Natural killer cell treated with Interleukin-12 subunit alpha and Interleukin-12 subunit beta and Interleukin-15 and Interleukin-18, amount 100 ng/mL, for 72 hours (primary cell): ENCODE measurements around the gene CRYAB. TPM values are rescaled to one million over a fixed set of nuclear protein-coding genes. Genes with fewer than 3 reads are reported as not detected.
A peak's percentile ranks its signal among the peaks of the same experiment; 100 is the strongest.
"Not testable (repeated sequence)": the region's sequence is repeated elsewhere in the genome, so short reads cannot be mapped to it uniquely, and the experiment has no call there.

Source experiments
- ATAC-seq, 2 donors: fragments of 150-1000 bp; cut with Tn5 transposase in 1 of 2; sonication (Bioruptor Pico), chemical (Tn5 transposase) in 1 of 2; 2 replicates each; pipeline ENCODE4 v1.10.0; 2021
- DNase-seq: peaks from one replicate; pipeline ENCODE4 v3.0.0; 2022; ENCODE audit warnings: low spot score
- H3K27ac Mint-ChIP-seq, 2 donors: 1 replicate in 1 of 2; 2 replicates in 1 of 2; pipeline ENCODE4 v1.8.0; 2022; ENCODE audit warnings: mixed read lengths in 2 of 2, mild to moderate bottlenecking in 1 of 2, moderate library complexity in 1 of 2
- H3K27me3 Mint-ChIP-seq, 2 donors: 1 replicate in 1 of 2; 2 replicates in 1 of 2; pipeline ENCODE4 v1.8.0; 2022; ENCODE audit warnings: mixed read lengths in 2 of 2
- H3K36me3 Mint-ChIP-seq: one replicate; pipeline ENCODE4 v1.8.0; 2022; ENCODE audit warnings: mixed read lengths
- H3K4me1 Mint-ChIP-seq, 2 donors: 1 replicate in 1 of 2; 2 replicates in 1 of 2; pipeline ENCODE4 v1.8.0; 2022; ENCODE audit warnings: low read depth in 2 of 2, mixed read lengths in 2 of 2, mild to moderate bottlenecking in 1 of 2
- H3K4me3 Mint-ChIP-seq: one replicate; pipeline ENCODE4 v1.8.0; 2022; ENCODE audit warnings: mixed read lengths
- H3K9me3 Mint-ChIP-seq: 2 replicates; pipeline ENCODE4 v1.8.0; 2022; ENCODE audit warnings: mixed read lengths
- total RNA-seq, 2 donors: library from RNA; stranded (reverse); gene quantifications; one replicate each; pipeline ENCODE4 v1.2.3, GENCODE V29; 2022

The CRYAB gene
- total RNA-seq, 2 donors from 2014 or later, result not detected

GRCh38 chr11:111939836-111940604, 28.4 kb upstream of the CRYAB start:
- Mint-ChIP-seq H3K4me1 (peaks cover 30 to 34% of the 10 kb centered on the region in 2 donors), H3K27me3 (peaks cover 0 to 11% of the 10 kb centered on the region in 2 donors), H3K27ac (no peak overlapping the region), H3K4me3 (no peak overlapping the region), H3K36me3 (no peaks in the 10 kb centered on the region), H3K9me3 (no peaks in the 10 kb centered on the region)
- DNase-seq, result no peak
- no peak for ATAC-seq

GRCh38 chr11:111938687-111939160, 27.2 kb upstream of the CRYAB start:
- Mint-ChIP-seq H3K36me3 (no peaks in the 10 kb centered on the region), H3K27me3 (peaks cover 0 to 11% of the 10 kb centered on the region in 2 donors), H3K4me3 (peak overlapping the region; percentile 80), H3K4me1 (peaks cover 30 to 34% of the 10 kb centered on the region in 2 donors), H3K9me3 (no peaks in the 10 kb centered on the region), H3K27ac (peak overlapping the region; percentile 60 to 67)
- peak; percentile 52 to 82 for ATAC-seq
- no peak for DNase-seq

DNA sequence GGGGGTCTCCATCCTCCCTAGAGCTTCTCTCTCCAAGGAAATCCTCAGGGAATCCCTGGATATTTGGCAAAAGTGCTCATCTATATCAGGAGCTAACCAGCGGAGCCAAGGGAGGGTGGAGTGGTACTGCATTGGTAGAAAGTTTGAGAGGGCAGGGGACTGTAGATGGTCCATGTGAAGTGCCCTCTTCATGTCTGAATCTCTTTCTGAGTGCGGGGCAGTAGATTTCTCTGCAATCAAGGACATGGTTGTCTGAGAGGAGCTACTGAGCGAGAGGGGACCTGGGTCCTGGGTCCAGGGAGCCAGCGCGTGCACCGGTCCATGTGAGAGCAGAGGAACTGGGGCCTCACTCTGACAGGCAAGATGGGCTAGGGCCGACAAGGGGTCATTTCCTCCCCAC, 26.3 kb upstream of the CRYAB start:
- Mint-ChIP-seq H3K36me3 (no peaks in the 10 kb centered on the region), H3K9me3 (no peaks in the 10 kb centered on the region), H3K4me3 (peak overlapping the region; percentile 80), H3K27ac (peak overlapping the region in 1 of 2 donors; percentile 67), H3K4me1 (peaks cover 30 to 36% of the 10 kb centered on the region in 2 donors), H3K27me3 (peaks cover 0 to 11% of the 10 kb centered on the region in 2 donors)
- ATAC-seq (no peak), DNase-seq (no peak)

GRCh38 chr11:111937461-111937769, 25.8 kb upstream of the CRYAB start:
- peaks cover 34 to 40% of the 10 kb centered on the region in 2 donors for H3K4me1 Mint-ChIP-seq
- H3K27ac Mint-ChIP-seq, result no peak overlapping the region
- DNase-seq, result no peak
- peak overlapping the region; percentile 80 for H3K4me3 Mint-ChIP-seq
- no peaks in the 10 kb centered on the region for H3K9me3 Mint-ChIP-seq
- peaks cover 0 to 11% of the 10 kb centered on the region in 2 donors for H3K27me3 Mint-ChIP-seq
- ATAC-seq, result no peak
- H3K36me3 Mint-ChIP-seq, result no peaks in the 10 kb centered on the region

DNA sequence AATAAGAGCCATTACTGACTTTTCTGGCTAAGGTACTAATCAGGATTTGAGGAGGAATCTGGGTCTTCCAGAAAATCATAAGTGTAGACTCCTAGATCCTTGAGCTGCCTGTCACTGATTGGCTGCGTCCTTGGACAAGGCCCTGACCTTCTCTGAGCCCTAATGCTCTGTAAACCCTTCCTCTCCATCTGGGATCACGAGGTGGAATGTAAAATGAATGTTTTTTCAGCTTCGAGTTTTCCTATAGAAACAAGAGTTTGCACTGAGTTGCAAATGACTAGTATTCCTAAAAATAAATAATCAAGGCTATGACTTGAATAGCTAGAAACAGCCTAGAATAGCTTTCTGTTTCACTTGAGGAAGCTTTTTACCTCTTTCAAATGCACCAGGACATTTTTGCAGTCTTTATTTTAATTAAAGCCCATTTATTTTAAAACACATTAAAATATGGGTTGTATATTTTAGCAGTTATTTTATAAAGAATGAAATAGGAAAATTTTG, 24.5 kb upstream of the CRYAB start:
- no peaks in the 10 kb centered on the region for H3K9me3 Mint-ChIP-seq
- peaks cover 34 to 42% of the 10 kb centered on the region in 2 donors for H3K4me1 Mint-ChIP-seq
- H3K36me3 Mint-ChIP-seq, result no peaks in the 10 kb centered on the region
- ATAC-seq, result no peak
- peaks cover 0 to 11% of the 10 kb centered on the region in 2 donors for H3K27me3 Mint-ChIP-seq
- H3K27ac Mint-ChIP-seq, result peak overlapping the region; percentile 11 to 70
- DNase-seq, result no peak
- H3K4me3 Mint-ChIP-seq, result peak overlapping the region; percentile 80

DNA sequence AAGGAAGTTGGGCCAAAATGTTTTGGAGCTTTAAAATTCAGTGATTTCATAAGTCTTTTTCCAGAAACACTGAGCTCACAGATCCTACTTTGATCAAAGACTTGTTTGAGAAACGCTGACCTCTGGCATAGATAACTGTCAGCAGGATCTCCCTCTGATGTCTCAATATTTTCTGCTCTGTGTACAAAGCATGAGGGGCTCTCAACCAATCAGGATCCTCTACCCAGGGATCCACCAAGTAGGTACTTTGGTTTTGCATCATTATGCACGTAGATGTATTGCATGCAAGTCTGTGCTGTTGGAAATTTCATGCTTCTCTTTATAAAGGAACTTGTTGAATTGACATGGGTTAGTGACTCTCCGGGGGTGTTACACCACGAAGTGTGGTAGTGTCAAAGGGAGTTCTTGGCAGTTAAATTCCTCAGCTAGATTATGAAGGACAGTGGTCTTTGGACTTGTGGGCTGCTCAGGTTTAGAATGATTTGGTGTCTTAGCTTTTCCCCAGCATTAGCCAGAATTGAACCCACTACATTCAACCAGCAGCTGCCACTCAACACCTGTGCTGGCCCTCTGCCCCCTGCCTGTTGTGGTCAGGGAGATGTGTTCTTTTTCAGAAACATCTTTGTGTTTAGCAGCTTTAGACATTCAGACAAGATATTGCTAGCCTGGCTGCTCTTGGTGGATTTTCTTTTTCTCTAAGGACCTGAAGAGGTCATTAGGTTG, 23.9 kb upstream of the CRYAB start:
- Mint-ChIP-seq H3K4me3 (peak overlapping the region; percentile 1), H3K4me1 (peaks cover 34 to 42% of the 10 kb centered on the region in 2 donors), H3K27ac (peak overlapping the region; percentile 25 to 70), H3K9me3 (no peaks in the 10 kb centered on the region), H3K36me3 (no peaks in the 10 kb centered on the region), H3K27me3 (peaks cover 0 to 8% of the 10 kb centered on the region in 2 donors)
- ATAC-seq (peak in 1 of 2 donors; percentile 40), DNase-seq (no peak)

DNA sequence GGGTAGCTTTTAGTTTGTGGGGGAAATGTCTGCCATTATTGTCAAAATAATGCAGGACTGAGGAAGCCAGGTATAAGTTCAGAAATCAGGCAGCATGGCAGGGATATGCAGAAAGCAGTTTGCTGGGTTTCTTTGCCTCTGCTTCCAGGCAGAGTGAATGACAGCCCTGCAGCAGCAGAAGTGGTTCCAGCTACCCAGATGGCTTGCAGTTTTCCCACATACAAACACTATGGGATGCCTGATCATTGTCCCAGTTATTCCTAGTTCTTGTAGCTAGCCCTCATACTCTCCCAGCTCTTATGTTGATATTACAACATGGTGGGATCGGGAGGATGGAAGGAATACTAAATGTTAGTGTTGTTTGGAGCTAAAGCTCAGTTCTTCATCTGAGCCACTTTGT, 22.7 kb upstream of the CRYAB start:
- peaks cover 0 to 5% of the 10 kb centered on the region in 2 donors for H3K27me3 Mint-ChIP-seq
- DNase-seq (no peak), ATAC-seq (no peak)
- no peak overlapping the region for H3K27ac Mint-ChIP-seq
- no peaks in the 10 kb centered on the region for H3K9me3 Mint-ChIP-seq
- H3K4me1 Mint-ChIP-seq, result peaks cover 32 to 39% of the 10 kb centered on the region in 2 donors
- no peaks in the 10 kb centered on the region for H3K36me3 Mint-ChIP-seq
- H3K4me3 Mint-ChIP-seq, result no peak overlapping the region

- no peak overlapping the region for H3K4me3 Mint-ChIP-seq
- H3K9me3 Mint-ChIP-seq, result no peaks in the 10 kb centered on the region
- ATAC-seq (no peak), DNase-seq (no peak)
- peaks cover 30 to 35% of the 10 kb centered on the region in 2 donors for H3K4me1 Mint-ChIP-seq
- no peak overlapping the region for H3K27ac Mint-ChIP-seq
- peaks cover 0 to 5% of the 10 kb centered on the region in 2 donors for H3K27me3 Mint-ChIP-seq
- no peaks in the 10 kb centered on the region for H3K36me3 Mint-ChIP-seq
Measured at GRCh38 chr11:111933872-111934271, 22.3 kb upstream of the CRYAB start.

DNA sequence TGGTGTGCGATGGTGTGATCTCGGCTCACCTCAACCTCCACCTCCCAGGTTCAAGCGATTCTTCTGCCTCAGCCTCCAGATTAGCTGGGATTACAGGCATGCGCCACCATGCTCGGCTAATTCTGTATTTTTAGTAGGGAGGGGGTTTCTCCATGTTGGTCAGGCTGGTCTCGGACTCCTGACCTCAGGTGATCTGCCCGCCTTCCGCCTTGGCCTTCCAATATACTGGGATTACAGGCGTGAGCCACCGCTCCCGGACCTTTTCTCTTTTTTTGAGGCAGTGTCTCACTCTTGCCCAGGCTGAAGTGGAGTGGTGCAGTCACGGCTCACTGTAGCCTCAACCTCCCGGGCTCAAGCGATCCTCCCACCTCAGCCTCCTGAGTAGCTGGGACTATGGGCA, 21.6 kb upstream of the CRYAB start:
- peaks cover 23 to 28% of the 10 kb centered on the region in 2 donors for H3K4me1 Mint-ChIP-seq
- H3K27me3 Mint-ChIP-seq, H3K4me3 Mint-ChIP-seq, H3K36me3 Mint-ChIP-seq, ATAC-seq, H3K9me3 Mint-ChIP-seq, DNase-seq: not testable (repeated sequence)
- peak overlapping the region in 1 of 2 donors; percentile 66 for H3K27ac Mint-ChIP-seq

DNA sequence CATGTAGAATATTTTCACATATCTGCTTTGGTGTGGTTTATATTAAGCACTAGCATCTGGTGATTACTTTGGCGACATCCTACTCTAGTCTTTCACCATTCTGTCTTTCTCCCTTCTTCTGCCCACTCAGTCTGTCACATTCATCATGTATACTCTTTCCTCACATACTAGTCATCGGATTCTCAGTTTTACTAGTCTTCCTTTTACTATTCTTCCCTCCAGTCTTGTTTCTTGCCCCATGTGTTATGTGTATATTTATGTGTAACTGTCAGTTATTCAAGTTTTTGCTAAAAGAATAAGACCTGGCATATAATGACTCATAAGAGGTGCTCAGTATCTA, 21.0 kb upstream of the CRYAB start:
- H3K27me3 Mint-ChIP-seq, result no peaks in the 10 kb centered on the region
- DNase-seq, result no peak
- peak in 1 of 2 donors; percentile 75 for ATAC-seq
- H3K36me3 Mint-ChIP-seq, result no peaks in the 10 kb centered on the region
- no peaks in the 10 kb centered on the region for H3K9me3 Mint-ChIP-seq
- H3K27ac Mint-ChIP-seq, result peak overlapping the region in 1 of 2 donors; percentile 66
- H3K4me1 Mint-ChIP-seq, result peaks cover 17 to 27% of the 10 kb centered on the region in 2 donors
- peak overlapping the region; percentile 77 for H3K4me3 Mint-ChIP-seq

DNA sequence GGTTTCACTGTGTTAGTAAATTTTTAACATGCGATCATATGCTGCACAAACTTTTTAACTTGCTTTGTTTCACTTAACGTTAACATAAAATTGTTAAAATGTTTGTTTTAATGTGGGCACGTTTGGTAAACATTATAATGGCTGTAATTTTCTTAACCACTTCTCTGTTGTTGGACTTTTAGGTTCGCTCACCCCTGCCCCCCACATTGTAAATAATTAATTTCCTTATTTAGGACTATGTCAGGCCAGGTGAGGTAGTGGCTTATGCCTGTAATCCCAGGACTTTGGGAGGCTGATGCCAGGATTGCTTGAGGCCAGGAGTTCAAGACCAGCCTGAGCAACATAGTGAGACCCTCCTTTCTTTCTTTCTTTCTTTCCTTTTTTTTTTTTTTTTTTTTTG, 18.9 kb upstream of the CRYAB start:
- H3K4me1 Mint-ChIP-seq, result peaks cover 15 to 30% of the 10 kb centered on the region in 2 donors
- no peaks in the 10 kb centered on the region for H3K36me3 Mint-ChIP-seq
- no peaks in the 10 kb centered on the region for H3K9me3 Mint-ChIP-seq
- H3K27ac Mint-ChIP-seq, result no peak overlapping the region
- DNase-seq (no peak), ATAC-seq (no peak)
- H3K4me3 Mint-ChIP-seq, result no peak overlapping the region
- no peaks in the 10 kb centered on the region for H3K27me3 Mint-ChIP-seq

- Mint-ChIP-seq H3K27ac (peak overlapping the region; percentile 69 to 83), H3K4me3 (peak overlapping the region; percentile 83), H3K4me1 (peaks cover 7 to 17% of the 10 kb centered on the region in 2 donors), H3K36me3 (no peaks in the 10 kb centered on the region), H3K9me3 (no peaks in the 10 kb centered on the region), H3K27me3 (peaks cover 0 to 2% of the 10 kb centered on the region in 2 donors)
- ATAC-seq (peak; percentile 97), DNase-seq (peak; percentile 95)
Measured at GRCh38 chr11:111926505-111927391, 15.2 kb upstream of the CRYAB start.

GRCh38 chr11:111925953-111926352, 14.4 kb upstream of the CRYAB start:
- ATAC-seq, result no peak
- Mint-ChIP-seq H3K36me3 (no peaks in the 10 kb centered on the region), H3K9me3 (no peaks in the 10 kb centered on the region), H3K27me3 (peaks cover 3 to 6% of the 10 kb centered on the region in 2 donors), H3K4me1 (peaks cover 7 to 17% of the 10 kb centered on the region in 2 donors), H3K4me3 (peak overlapping the region; percentile 83), H3K27ac (peak overlapping the region; percentile 69 to 83)
- DNase-seq, result no peak
